IMR-90 (cell line): ENCODE results near the gene BRD3. TPM values are rescaled to one million over a fixed set of nuclear protein-coding genes. Genes with fewer than 3 reads are reported as not detected.

ENCODE experiments used
- ATAC-seq: fragments of 200-7000 bp; cut with Tn5 transposase; 2 replicates; pipeline ENCODE4 v1.9.1; 2020; ENCODE audit warnings: low read depth, mild to moderate bottlenecking, moderate library complexity
- BruUV-seq: library from RNA; stranded (reverse); fragments of 400-500 nt; replicated peaks from 2 replicates; lab custom pipeline; 2021; lab: Mats Ljungman, UMichigan
- CTCF ChIA-PET: fragments of 300-600 bp; formaldehyde crosslinking; extraction: SDS; loops from one replicate; lab custom pipeline; 2021; ENCODE audit warnings: antibody characterized with exemption; lab: Yijun Ruan, JAX
- POLR2A ChIA-PET: fragments of 300-600 bp; sonication (Branson Sonifier 250); formaldehyde crosslinking; loops from one replicate; lab custom pipeline; 2022; ENCODE audit warnings: antibody characterized with exemption; ENCODE audit not compliant: unreplicated experiment; lab: Charles Lee
- DNase-seq: peaks from one replicate; pipeline ENCODE4 v3.0.0; 2013
- H2AFZ ChIP-seq: replicated peaks from 2 replicates; pipeline ENCODE3; 2013; ENCODE audit warnings: low read length, mild to moderate bottlenecking; ENCODE audit not compliant: poor library complexity
- H2AK5ac ChIP-seq: 2 replicates; pipeline ENCODE4 v1.6.1; 2013; ENCODE audit warnings: low read depth, low read length, inconsistent platforms
- H2AK9ac ChIP-seq: replicated peaks from 2 replicates; pipeline ENCODE3; 2013; ENCODE audit warnings: mild to moderate bottlenecking, low read depth, low read length, moderate library complexity; ENCODE audit not compliant: poor library complexity
- H2BK120ac ChIP-seq: 2 replicates; pipeline ENCODE4 v1.6.1; 2013; ENCODE audit warnings: low read depth, low read length, inconsistent platforms
- H2BK15ac ChIP-seq: 3 replicates; pipeline ENCODE4 v1.6.1; 2013; ENCODE audit warnings: low read depth, low read length, inconsistent platforms
- H2BK20ac ChIP-seq: 2 replicates; pipeline ENCODE4 v1.6.1; 2013; ENCODE audit warnings: low read depth, mild to moderate bottlenecking, inconsistent platforms, low read length, moderate library complexity
- H2BK5ac ChIP-seq: 2 replicates; pipeline ENCODE4 v1.6.1; 2013; ENCODE audit warnings: mild to moderate bottlenecking, low read depth, low read length, inconsistent platforms; ENCODE audit not compliant: poor library complexity, severe bottlenecking
- H3K14ac ChIP-seq: replicated peaks from 2 replicates; pipeline ENCODE4 v1.6.1; 2013; ENCODE audit warnings: low read depth, low read length, inconsistent platforms
- H3K18ac ChIP-seq: 2 replicates; pipeline ENCODE4 v1.6.1; 2013; ENCODE audit warnings: low read depth, low read length, control low read depth
- H3K23ac ChIP-seq: 2 replicates; pipeline ENCODE4 v1.6.1; 2013; ENCODE audit warnings: low read depth, low read length, inconsistent platforms
- H3K27ac ChIP-seq: 2 replicates; pipeline ENCODE4 v1.5.1; 2013; ENCODE audit warnings: mild to moderate bottlenecking, control low read depth, low read length; ENCODE audit not compliant: insufficient read depth
- H3K27me3 ChIP-seq: 2 replicates; pipeline ENCODE4 v1.6.1; 2013; ENCODE audit warnings: low read length; ENCODE audit not compliant: control insufficient read depth, insufficient read depth
- H3K36me3 ChIP-seq: 2 replicates; pipeline ENCODE4 v1.6.1; 2013; ENCODE audit warnings: low read length, mixed read lengths; ENCODE audit not compliant: control insufficient read depth, insufficient read depth
- H3K4ac ChIP-seq: 2 replicates; pipeline ENCODE4 v1.6.1; 2013; ENCODE audit warnings: low read depth, low read length, inconsistent platforms
- H3K4me1 ChIP-seq: 2 replicates; pipeline ENCODE4 v1.6.1; 2013; ENCODE audit warnings: low read length, mixed read lengths; ENCODE audit not compliant: control insufficient read depth, insufficient read depth
- H3K4me2 ChIP-seq: 2 replicates; pipeline ENCODE4 v1.6.1; 2013; ENCODE audit warnings: low read depth, mild to moderate bottlenecking, control low read depth, low read length, moderate library complexity
- H3K4me3 ChIP-seq: 2 replicates; pipeline ENCODE4 v1.5.1; 2013; ENCODE audit warnings: low read depth, mild to moderate bottlenecking, control low read depth, low read length, moderate library complexity; ENCODE audit not compliant: insufficient read depth
- H3K56ac ChIP-seq: 2 replicates; pipeline ENCODE4 v1.6.1; 2013; ENCODE audit warnings: low read length, inconsistent platforms; ENCODE audit not compliant: insufficient read depth; ENCODE audit errors: extremely low read depth
- H3K79me1 ChIP-seq, 2 experiments: 2 replicates each; pipeline ENCODE4 v1.6.1; 2013; ENCODE audit warnings: low read length in 2 of 2, inconsistent platforms in 1 of 2, low read depth in 1 of 2
- H3K9ac ChIP-seq: 2 replicates; pipeline ENCODE4 v1.6.1; 2013; ENCODE audit warnings: low read depth, low read length, control low read depth
- H3K9me1 ChIP-seq: 2 replicates; pipeline ENCODE4 v1.6.1; 2013; ENCODE audit warnings: low read length, inconsistent platforms; ENCODE audit not compliant: insufficient read depth
- H3K9me3 ChIP-seq: 2 replicates; pipeline ENCODE4 v1.6.1; 2013; ENCODE audit warnings: low read length; ENCODE audit not compliant: control insufficient read depth, insufficient read depth
- H4K20me1 ChIP-seq: 2 replicates; pipeline ENCODE4 v1.6.1; 2013; ENCODE audit warnings: low read length, inconsistent platforms; ENCODE audit not compliant: insufficient read depth
- H4K5ac ChIP-seq: 2 replicates; pipeline ENCODE4 v1.6.1; 2013; ENCODE audit warnings: mild to moderate bottlenecking, low read depth, low read length, control low read depth
- H4K8ac ChIP-seq, 2 experiments: 2 replicates each; pipeline ENCODE4 v1.6.1; 2013; ENCODE audit warnings: low read depth in 2 of 2, low read length in 2 of 2, control low read depth in 1 of 2, inconsistent platforms in 1 of 2
- H4K91ac ChIP-seq: 2 replicates; pipeline ENCODE4 v1.6.1; 2013; ENCODE audit warnings: low read depth, low read length, inconsistent platforms; ENCODE audit not compliant: insufficient read depth
- BHLHE40 ChIP-seq: fragments of 150-350 bp; IDR thresholded peaks from 2 replicates; pipeline ENCODE4 v1.6.1; 2016; ENCODE audit warnings: mild to moderate bottlenecking, low read depth, low read length
- CEBPB ChIP-seq: IDR thresholded peaks from 2 replicates; pipeline ENCODE4 v1.6.1; 2012; ENCODE audit warnings: low read depth, low read length, improper control_type of control experiment
- CHD1 ChIP-seq: IDR thresholded peaks from 2 replicates; pipeline ENCODE4 v1.6.1; 2012; ENCODE audit warnings: low read depth, low read length, improper control_type of control experiment
- ELK1 ChIP-seq: fragments of 150-350 bp; IDR thresholded peaks from 2 replicates; pipeline ENCODE4 v1.6.1; 2016; ENCODE audit warnings: low read depth, mild to moderate bottlenecking, low read length, moderate library complexity, borderline replicate concordance
- FOS ChIP-seq: fragments of 150-350 bp; IDR thresholded peaks from 2 replicates; pipeline ENCODE4 v1.6.1; 2016; ENCODE audit warnings: low read depth, low read length
- NFE2L2 ChIP-seq: fragments of 150-350 bp; IDR thresholded peaks from 2 replicates; pipeline ENCODE4 v1.6.1; 2016; ENCODE audit warnings: low read depth, mild to moderate bottlenecking, low read length
- RAD21 ChIP-seq: IDR thresholded peaks from 2 replicates; pipeline ENCODE4 v1.6.1; 2012; ENCODE audit warnings: low read length, improper control_type of control experiment
- SMC3 ChIP-seq: fragments of 150-350 bp; IDR thresholded peaks from 2 replicates; pipeline ENCODE4 v1.6.1; 2016; ENCODE audit warnings: low read depth, mild to moderate bottlenecking, antibody characterized with exemption, low read length, moderate library complexity
- WGBS, 2 experiments: methylation state at CpG; one replicate each; pipeline versions ENCODE4 v1.1.5 to v1.1.7; 2013; ENCODE audit warnings: missing lambda C conversion rate in 2 of 2; ENCODE audit not compliant: insufficient read length in 1 of 2; ENCODE audit errors: extremely low coverage in 2 of 2; 5-methylcytosine and 5-hydroxymethylcytosine counted together
- dilution Hi-C: fragments of 300-500 bp; cut with HindIII; formaldehyde crosslinking; loops from one replicate; pipeline ENCODE4 v1.14.3; 2018; ENCODE audit warnings: low sequenced_read_pairs; ENCODE audit not compliant: unreplicated experiment
- in situ Hi-C: fragments of 300-500 bp; cut with MboI; formaldehyde crosslinking; loops from 3 replicates; pipeline ENCODE4 v1.14.3; 2019; ENCODE audit warnings: low sequenced_read_pairs, inconsistent platforms, mixed read lengths
- intact Hi-C: fragments of 100-400 bp; cut with micrococcal nuclease; formaldehyde crosslinking; loops from 2 replicates; pipeline ENCODE4 v1.10.0; 2022
- polyA plus RNA-seq, 3 experiments: library from polyadenylated mRNA; depleted of rRNA; stranded (reverse); fragments of >200 nt; gene quantifications; 2 replicates each; pipeline ENCODE4 v1.2.3, GENCODE V29; 2012; ENCODE audit warnings: low replicate concordance in 1 of 3
- total RNA-seq: library from RNA; depleted of rRNA; stranded (reverse); fragments of >200 nt; gene quantifications from 2 replicates; pipeline ENCODE4 v1.2.3, GENCODE V29; 2012
- TF ChIP-seq, protein P1 (sequence below): fragments of 150-350 bp; IDR thresholded peaks from 2 replicates; pipeline ENCODE4 v1.6.1; 2017; ENCODE audit warnings: mild to moderate bottlenecking, antibody characterized with exemption, low read length, low read depth

BRD3 gene
- total and polyA plus RNA-seq, 2 of the 4 experiments (the other 2 are of a cell fraction), result 2.2 to 7.1 TPM

- Histone ChIP-seq H3K23ac (no peak overlapping the region), H3K18ac (no peak overlapping the region), H3K9me3 (peaks cover 10% of the 10 kb centered on the region), H3K9me1 (no peaks in the 10 kb centered on the region), H2BK5ac (no peak overlapping the region), H3K4me2 (no peak overlapping the region), H3K79me1 (no peaks in the 10 kb centered on the region), H3K9ac (no peak overlapping the region), H4K5ac (no peak overlapping the region), H4K20me1 (no peaks in the 10 kb centered on the region), H3K56ac (no peak overlapping the region), H2AFZ (no peak overlapping the region), H3K27ac (no peak overlapping the region), H3K27me3 (peaks cover 16% of the 10 kb centered on the region), H3K36me3 (no peaks in the 10 kb centered on the region), H3K4me1 (no peaks in the 10 kb centered on the region), H4K91ac (no peak overlapping the region), H2BK15ac (no peak overlapping the region), H2BK120ac (no peak overlapping the region), H3K14ac (no peak overlapping the region), H2AK9ac (no peak overlapping the region), H2AK5ac (no peak overlapping the region), H4K8ac (no peak overlapping the region), H2BK20ac (no peak overlapping the region), H3K4ac (no peak overlapping the region), H3K4me3 (no peak overlapping the region)
- POLR2A ChIA-PET, result no interaction called here
- TF ChIP-seq, protein P1, sequence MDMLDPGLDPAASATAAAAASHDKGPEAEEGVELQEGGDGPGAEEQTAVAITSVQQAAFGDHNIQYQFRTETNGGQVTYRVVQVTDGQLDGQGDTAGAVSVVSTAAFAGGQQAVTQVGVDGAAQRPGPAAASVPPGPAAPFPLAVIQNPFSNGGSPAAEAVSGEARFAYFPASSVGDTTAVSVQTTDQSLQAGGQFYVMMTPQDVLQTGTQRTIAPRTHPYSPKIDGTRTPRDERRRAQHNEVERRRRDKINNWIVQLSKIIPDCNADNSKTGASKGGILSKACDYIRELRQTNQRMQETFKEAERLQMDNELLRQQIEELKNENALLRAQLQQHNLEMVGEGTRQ, result no peak
- TF ChIP-seq CEBPB (no peak), NFE2L2 (no peak), ELK1 (no peak), CHD1 (no peak), RAD21 (no peak), SMC3 (no peak), FOS (no peak), BHLHE40 (no peak)
- no CpG with 5 or more reads among the region's 2 CpGs for WGBS, 2 experiments
- intact Hi-C loops (no loop called here), in situ Hi-C loops (no loop called here), dilution Hi-C loops (no loop called here)
- DNase-seq (no peak), ATAC-seq (no peak)
- CTCF ChIA-PET, result no interaction called here
- no TSS peak for BruUV-seq
These were observed 15.6 kb upstream of the BRD3 start for GRCh38 chr9:134083451-134083850.
